ENCODE data around the gene MYL10. TPM values are rescaled to one million over a fixed set of nuclear protein-coding genes. Genes with fewer than 3 reads are reported as not detected.

The MYL10 gene
- polyA plus RNA-seq, 1 of the 3 experiments (the other 2 are of a cell fraction), result not detected

- no peak for TF ChIP-seq CHD2 (IDR thresholded peaks at IDR 0.05; ENCODE audit: low read length, partially characterized antibody)
- no peak for TF ChIP-seq EZH2phosphoT487 (IDR thresholded peaks at IDR 0.05; ENCODE audit: borderline replicate concordance, low read depth)
- no peak for TF ChIP-seq GATA2 (CRISPR knock-in tag; IDR thresholded peaks at IDR 0.05)
- no peak for TF ChIP-seq NFIC (IDR thresholded peaks at IDR 0.05; ENCODE audit: borderline replicate concordance)
- TF ChIP-seq MXI1 (IDR thresholded peaks at IDR 0.05; ENCODE audit: low read depth, low read length), result no peak
- no peak for TF ChIP-seq NRF1 (IDR thresholded peaks at IDR 0.05; ENCODE audit: low read depth, low read length)
- Histone ChIP-seq H3K9me3 (no peaks in the 10 kb centered on the region), H3K4me2 (no peak overlapping the region), H3K79me2 (ENCODE audit: insufficient read depth) (no peaks in the 10 kb centered on the region), H4K20me1 (ENCODE audit: insufficient read depth) (no peaks in the 10 kb centered on the region), H3F3A (replicated peaks; ENCODE audit: insufficient read depth) (no peaks in the 10 kb centered on the region), H3K27me3 (ENCODE audit: insufficient read depth) (no peaks in the 10 kb centered on the region), H3K36me3 (replicated peaks in 1 of 2; ENCODE audit: control insufficient read depth in 1 of 2, insufficient read depth in 2 of 2, low read length in 1 of 2) (no peaks in the 10 kb centered on the region), H3K4me1 (ENCODE audit: control insufficient read depth in 1 of 2, insufficient read depth in 2 of 2, low read depth in 1 of 2, low read length in 1 of 2) (peaks cover 6% of the 10 kb centered on the region in 2 experiments; a peak in 3 of 4 replicates), H3K4me3 (ENCODE audit: low read depth in 2 of 2, low read length in 1 of 2) (no peak overlapping the region), H2AFZ (ENCODE audit: low read depth) (no peak overlapping the region), H3K27ac (ENCODE audit: low read depth in 2 of 2, low read length in 1 of 2) (no peak overlapping the region), H3K9ac (no peak overlapping the region), H3K9me2 (no peaks in the 10 kb centered on the region)
- no peak for DNase-seq
- CTCF ChIA-PET, result interaction anchor here (0.9 to 7.7 kb wide), 6 partner anchors 12 to 660 kb away, joined by 3 to 70 read pairs (median 3); no protein-coding TSS in a partner anchor
- 82% methylated on average over 13 of the region's 13 CpGs for WGBS (ENCODE audit: low lambda C conversion rate)
- POLR2A ChIA-PET, result no interaction called here
Observed at GRCh38 chr7:101612885-101613515, 16.1 kb downstream of the MYL10 start.

- Histone ChIP-seq H3K79me2 (ENCODE audit: insufficient read depth) (no peaks in the 10 kb centered on the region), H3F3A (replicated peaks; ENCODE audit: insufficient read depth) (no peaks in the 10 kb centered on the region), H3K4me3 (ENCODE audit: low read depth in 2 of 2, low read length in 1 of 2) (no peak overlapping the region), H3K36me3 (replicated peaks in 1 of 2; ENCODE audit: control insufficient read depth in 1 of 2, insufficient read depth in 2 of 2, low read length in 1 of 2) (no peaks in the 10 kb centered on the region), H2AFZ (ENCODE audit: low read depth) (no peak overlapping the region), H3K4me1 (ENCODE audit: control insufficient read depth in 1 of 2, insufficient read depth in 2 of 2, low read depth in 1 of 2, low read length in 1 of 2) (no peaks in the 10 kb centered on the region), H4K20me1 (ENCODE audit: insufficient read depth) (no peaks in the 10 kb centered on the region), H3K9me3 (no peaks in the 10 kb centered on the region), H3K9ac (no peak overlapping the region), H3K9me2 (no peaks in the 10 kb centered on the region), H3K4me2 (no peak overlapping the region), H3K27ac (ENCODE audit: low read depth in 2 of 2, low read length in 1 of 2) (no peak overlapping the region), H3K27me3 (ENCODE audit: insufficient read depth) (no peaks in the 10 kb centered on the region)
- WGBS (ENCODE audit: low lambda C conversion rate), result 71% methylated on average over 8 of the region's 12 CpGs
- ChIA-PET CTCF (interaction anchor here (0.8 to 2.1 kb wide), 4 partner anchors 8 to 627 kb away, joined by 3 to 5 read pairs (median 4); no protein-coding TSS in a partner anchor), POLR2A (no interaction called here)
- TF ChIP-seq YY1 (IDR thresholded peaks at IDR 0.05; ENCODE audit: low read depth) (no peak), FOXJ3 (CRISPR knock-in tag; IDR thresholded peaks at IDR 0.05) (no peak)
- no peak for DNase-seq
Observed at GRCh38 chr7:101608772-101609713, 20.1 kb downstream of the MYL10 start.

GRCh38 chr7:101606498-101606923 lies 22.6 kb downstream of the MYL10 start:
- POLR2A ChIA-PET, result no interaction called here
- no peaks in the 10 kb centered on the region for H4K20me1 ChIP-seq (ENCODE audit: insufficient read depth)
- no peak overlapping the region for H3K4me3 ChIP-seq (ENCODE audit: low read depth in 2 of 2, low read length in 1 of 2)
- DNase-seq, result no peak
- 77% methylated on average over 2 of the region's 2 CpGs for WGBS (ENCODE audit: low lambda C conversion rate)
- no peak overlapping the region for H2AFZ ChIP-seq (ENCODE audit: low read depth)
- H3F3A ChIP-seq (replicated peaks; ENCODE audit: insufficient read depth), result no peaks in the 10 kb centered on the region
- H3K4me2 ChIP-seq, result no peak overlapping the region
- CTCF ChIA-PET, result interaction anchor here (1.2 to 7.4 kb wide), 4 partner anchors 10 to 666 kb away, joined by 4 to 82 read pairs (median 15); no protein-coding TSS in a partner anchor
- TF ChIP-seq CHD2 (IDR thresholded peaks at IDR 0.05; ENCODE audit: low read length, partially characterized antibody), result no peak
- no peak for TF ChIP-seq SIN3A (IDR thresholded peaks at IDR 0.05; ENCODE audit: borderline replicate concordance, low read depth, low read length)
- no peak for TF ChIP-seq RCOR1 (IDR thresholded peaks at IDR 0.05; ENCODE audit: low read length)
- TF ChIP-seq YY1 (IDR thresholded peaks at IDR 0.05; ENCODE audit: low read depth), result no peak
- no peak for TF ChIP-seq PBX3 (IDR thresholded peaks at IDR 0.05)
- no peak for TF ChIP-seq EP300 (IDR thresholded peaks at IDR 0.05; ENCODE audit: borderline replicate concordance in 1 of 2, low read depth in 1 of 2, low read length in 1 of 2)
- H3K4me1 ChIP-seq (ENCODE audit: control insufficient read depth in 1 of 2, insufficient read depth in 2 of 2, low read depth in 1 of 2, low read length in 1 of 2), result peaks cover 0 to 4% of the 10 kb centered on the region in 2 experiments; a peak in 1 of 4 replicates
- H3K27me3 ChIP-seq (ENCODE audit: insufficient read depth), result no peaks in the 10 kb centered on the region
- H3K9me3 ChIP-seq, result no peaks in the 10 kb centered on the region
- no peaks in the 10 kb centered on the region for H3K36me3 ChIP-seq (replicated peaks in 1 of 2; ENCODE audit: control insufficient read depth in 1 of 2, insufficient read depth in 2 of 2, low read length in 1 of 2)
- H3K9ac ChIP-seq, result no peak overlapping the region
- H3K27ac ChIP-seq (ENCODE audit: low read depth in 2 of 2, low read length in 1 of 2), result no peak overlapping the region
- no peaks in the 10 kb centered on the region for H3K79me2 ChIP-seq (ENCODE audit: insufficient read depth)
- no peaks in the 10 kb centered on the region for H3K9me2 ChIP-seq
